Astrocyte (in vitro differentiated cells and primary cell): ENCODE measurements around the gene ANAPC10. TPM values are rescaled to one million over a fixed set of nuclear protein-coding genes. Genes with fewer than 3 reads are reported as not detected.
"Not testable (repeated sequence)": the region's sequence is repeated elsewhere in the genome, so short reads cannot be mapped to it uniquely, and the experiment has no call there.

Source experiments
- DNase-seq: peaks from one replicate; pipeline ENCODE4 v3.0.0-alpha.2; 2010; ENCODE audit warnings: low read depth
- FAIRE-seq: peaks from 2 replicates; lab custom pipeline; 2011; peaks lifted over from hg19 to GRCh38; lab: Jason Lieb, UNC
- H2AFZ ChIP-seq: 2 replicates; pipeline ENCODE4 v1.6.0; 2012; ENCODE audit warnings: low read depth, low read length, inconsistent platforms
- H3K27ac ChIP-seq: 2 replicates; pipeline ENCODE4 v1.5.1; 2011; ENCODE audit warnings: low read depth, low read length, inconsistent platforms
- H3K27me3 ChIP-seq: 2 replicates; pipeline ENCODE4 v1.6.0; 2011; ENCODE audit warnings: low read length, inconsistent platforms; ENCODE audit not compliant: insufficient read depth
- H3K36me3 ChIP-seq: 2 replicates; pipeline ENCODE4 v1.5.1; 2011; ENCODE audit warnings: low read length, inconsistent platforms; ENCODE audit not compliant: insufficient read depth
- H3K4me1 ChIP-seq: 2 replicates; pipeline ENCODE4 v1.5.1; 2011; ENCODE audit warnings: low read length, inconsistent platforms; ENCODE audit not compliant: insufficient read depth
- H3K4me2 ChIP-seq: 2 replicates; pipeline ENCODE4 v1.6.0; 2012; ENCODE audit warnings: low read length, inconsistent platforms
- H3K4me3 ChIP-seq: 2 replicates; pipeline ENCODE4 v1.5.1; 2011; ENCODE audit warnings: low read depth, mild to moderate bottlenecking, low read length, inconsistent platforms; ENCODE audit not compliant: insufficient read depth
- H3K79me2 ChIP-seq: 2 replicates; pipeline ENCODE4 v1.6.0; 2012; ENCODE audit warnings: mild to moderate bottlenecking, low read length, inconsistent platforms; ENCODE audit not compliant: insufficient read depth
- H3K9ac ChIP-seq: 2 replicates; pipeline ENCODE4 v1.6.0; 2012; ENCODE audit warnings: mild to moderate bottlenecking, low read length, inconsistent platforms
- H3K9me3 ChIP-seq: 2 replicates; pipeline ENCODE4 v1.5.1; 2012; ENCODE audit warnings: low read depth, mild to moderate bottlenecking, low read length, inconsistent platforms; ENCODE audit not compliant: insufficient read depth
- H4K20me1 ChIP-seq: 2 replicates; pipeline ENCODE4 v1.6.0; 2012; ENCODE audit warnings: low read length, inconsistent platforms; ENCODE audit not compliant: insufficient read depth
- H3K27ac Mint-ChIP-seq: one replicate; pipeline ENCODE4 v1.8.0; 2021; ENCODE audit warnings: mild to moderate bottlenecking, mixed read lengths; ENCODE audit not compliant: unreplicated experiment
- H3K27me3 Mint-ChIP-seq: one replicate; pipeline ENCODE4 v1.8.0; 2021; ENCODE audit warnings: low read depth, mixed read lengths; ENCODE audit not compliant: unreplicated experiment
- H3K36me3 Mint-ChIP-seq: one replicate; pipeline ENCODE4 v1.8.0; 2021; ENCODE audit warnings: low read depth, mixed read lengths; ENCODE audit not compliant: unreplicated experiment
- H3K4me1 Mint-ChIP-seq: one replicate; pipeline ENCODE4 v1.8.0; 2021; ENCODE audit warnings: low read depth, mixed read lengths; ENCODE audit not compliant: unreplicated experiment
- H3K4me3 Mint-ChIP-seq: one replicate; pipeline ENCODE4 v1.8.0; 2021; ENCODE audit warnings: mild to moderate bottlenecking, moderate library complexity, mixed read lengths; ENCODE audit not compliant: unreplicated experiment
- H3K9me3 Mint-ChIP-seq: one replicate; pipeline ENCODE4 v1.8.0; 2021; ENCODE audit warnings: mild to moderate bottlenecking, mixed read lengths; ENCODE audit not compliant: unreplicated experiment
- CTCF ChIP-seq: IDR thresholded peaks from 2 replicates; pipeline ENCODE4 v1.5.1; 2011; ENCODE audit warnings: low read depth, mild to moderate bottlenecking, inconsistent platforms, low read length, moderate library complexity; ENCODE audit not compliant: insufficient read depth
- EZH2 ChIP-seq: IDR thresholded peaks from 2 replicates; pipeline ENCODE4 v1.6.1; 2012; ENCODE audit warnings: mild to moderate bottlenecking, low read length, inconsistent platforms; ENCODE audit not compliant: insufficient read depth
- total RNA-seq: library from RNA; stranded (reverse); gene quantifications from 2 replicates; pipeline ENCODE4 v1.2.1, GENCODE V29; 2021

Gene ANAPC10
- total RNA-seq, 1 donor from 2014 or later: 19.5 TPM

DNA sequence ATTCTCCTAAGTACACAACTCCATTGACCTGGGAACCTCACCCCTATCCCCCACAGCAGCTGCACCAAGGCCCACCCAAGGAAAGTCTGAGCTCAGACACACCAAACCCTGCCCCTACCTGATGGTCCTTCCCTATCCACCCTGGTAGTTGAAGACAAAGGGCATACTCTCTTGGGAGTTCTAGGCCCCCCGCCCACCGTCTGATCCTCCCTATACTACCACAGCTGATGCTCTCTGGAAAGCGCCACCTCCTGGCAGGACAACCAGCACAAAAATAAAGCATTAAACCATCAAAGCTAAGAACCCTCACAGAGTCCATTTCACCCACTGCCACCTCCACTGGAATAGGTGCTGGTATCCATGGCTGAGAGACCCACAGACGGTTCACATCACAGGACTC, 83.6 kb downstream of the ANAPC10 start:
- TF ChIP-seq EZH2: no peak
- TF ChIP-seq CTCF: no peak
- H3K36me3 ChIP-seq: no peaks in the 10 kb centered on the region
- Mint-ChIP-seq H3K27ac (no peak overlapping the region), H3K36me3 (peaks cover 11% of the 10 kb centered on the region), H3K4me1 (peaks cover 15% of the 10 kb centered on the region), H3K4me3 (no peak overlapping the region), H3K27me3 (no peaks in the 10 kb centered on the region), H3K9me3 (peaks cover 16% of the 10 kb centered on the region)
- no peaks in the 10 kb centered on the region for H3K4me1 ChIP-seq
- H3K9me3 ChIP-seq: no peaks in the 10 kb centered on the region
- no peaks in the 10 kb centered on the region for H4K20me1 ChIP-seq
- DNase-seq (no peak), FAIRE-seq (no peak)
- H2AFZ ChIP-seq: no peak overlapping the region
- no peak overlapping the region for H3K9ac ChIP-seq
- peaks cover 8% of the 10 kb centered on the region for H3K79me2 ChIP-seq
- H3K27me3 ChIP-seq: no peaks in the 10 kb centered on the region
- no peak overlapping the region for H3K27ac ChIP-seq
- no peak overlapping the region for H3K4me3 ChIP-seq
- H3K4me2 ChIP-seq: no peak overlapping the region

DNA sequence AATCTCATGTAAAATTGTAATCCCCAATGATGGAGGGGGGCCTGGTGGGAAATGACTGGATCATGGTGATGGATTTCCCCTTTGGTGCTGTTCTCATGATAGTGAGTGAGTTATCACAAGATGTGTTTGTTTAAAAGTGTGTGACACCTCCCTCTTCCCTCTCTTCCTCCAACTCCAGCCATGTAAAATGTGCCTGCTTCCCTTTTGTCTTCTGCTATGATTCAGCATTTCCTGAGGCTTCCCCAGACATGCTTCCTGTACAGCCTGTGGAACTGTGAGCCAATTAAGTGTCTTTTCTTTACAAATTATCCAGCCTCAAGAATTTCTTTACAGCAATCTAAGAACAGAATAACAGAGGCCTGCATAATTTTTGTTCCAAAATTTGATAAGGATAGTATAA, 85.2 kb downstream of the ANAPC10 start:
- Histone ChIP-seq H3K4me2 (no peak overlapping the region), H3K9me3 (no peaks in the 10 kb centered on the region), H3K27me3 (no peaks in the 10 kb centered on the region), H3K4me1 (no peaks in the 10 kb centered on the region), H3K4me3 (no peak overlapping the region), H3K79me2 (peaks cover 8% of the 10 kb centered on the region), H3K36me3 (no peaks in the 10 kb centered on the region), H2AFZ (no peak overlapping the region), H3K9ac (no peak overlapping the region), H4K20me1 (no peaks in the 10 kb centered on the region), H3K27ac (peak overlapping the region; percentile 24)
- Mint-ChIP-seq H3K27me3 (no peaks in the 10 kb centered on the region), H3K36me3 (peaks cover 11% of the 10 kb centered on the region), H3K4me1 (peaks cover 12% of the 10 kb centered on the region), H3K9me3 (peaks cover 18% of the 10 kb centered on the region), H3K27ac (peak overlapping the region; percentile 97), H3K4me3 (peak overlapping the region; percentile 8)
- FAIRE-seq: no peak
- no peak for TF ChIP-seq CTCF
- peak; percentile 82 for DNase-seq

DNA sequence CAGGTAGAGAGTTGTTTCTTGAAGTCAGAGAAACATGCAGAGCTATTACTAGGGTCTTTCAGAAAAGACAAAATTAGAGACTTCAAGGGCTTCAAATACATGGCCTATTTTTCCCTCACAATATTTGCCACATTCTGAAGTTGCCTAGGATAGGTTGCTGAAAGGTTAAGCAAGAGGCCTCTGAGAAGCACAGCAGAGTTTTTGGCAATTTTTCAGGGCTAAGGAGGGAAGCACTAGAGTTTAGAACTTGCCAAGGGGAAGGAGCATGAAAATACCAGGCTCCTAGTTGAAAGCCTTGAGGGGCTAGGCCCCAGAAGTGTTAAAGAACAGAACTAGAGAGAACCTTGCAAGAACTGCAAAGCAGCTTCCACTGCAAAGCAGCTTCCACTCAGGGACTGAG, 86.4 kb downstream of the ANAPC10 start:
- Mint-ChIP-seq H3K4me1 (peaks cover 12% of the 10 kb centered on the region), H3K36me3 (peaks cover 11% of the 10 kb centered on the region), H3K27me3 (no peaks in the 10 kb centered on the region), H3K4me3 (no peak overlapping the region), H3K9me3 (peaks cover 13% of the 10 kb centered on the region), H3K27ac (peak overlapping the region; percentile 77)
- H3K9ac ChIP-seq: no peak overlapping the region
- H4K20me1 ChIP-seq: no peaks in the 10 kb centered on the region
- TF ChIP-seq EZH2 (no peak), CTCF (no peak)
- DNase-seq: no peak
- H3K4me1 ChIP-seq: no peaks in the 10 kb centered on the region
- H2AFZ ChIP-seq: no peak overlapping the region
- H3K36me3 ChIP-seq: no peaks in the 10 kb centered on the region
- H3K79me2 ChIP-seq: peaks cover 8% of the 10 kb centered on the region
- no peaks in the 10 kb centered on the region for H3K9me3 ChIP-seq
- no peaks in the 10 kb centered on the region for H3K27me3 ChIP-seq
- no peak overlapping the region for H3K4me3 ChIP-seq
- no peak overlapping the region for H3K4me2 ChIP-seq
- no peak for FAIRE-seq
- no peak overlapping the region for H3K27ac ChIP-seq

DNA sequence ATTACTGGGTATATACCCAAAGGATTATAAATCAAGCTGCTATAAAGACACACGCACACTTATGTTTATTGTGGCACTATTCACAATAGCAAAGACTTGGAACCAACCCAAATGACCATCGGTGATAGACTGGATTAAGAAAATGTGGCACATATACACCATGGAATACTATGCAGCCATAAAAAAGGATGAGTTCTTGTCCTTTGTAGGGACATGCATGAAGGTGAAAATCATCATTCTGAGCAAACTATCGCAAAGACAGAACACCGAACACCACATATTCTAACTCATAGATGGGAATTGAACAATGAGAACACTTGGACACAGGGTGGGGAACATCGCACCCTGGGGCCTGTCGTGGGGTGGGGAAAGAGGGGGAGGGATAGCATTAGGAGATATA, 87.7 kb downstream of the ANAPC10 start:
- not testable (repeated sequence) for H3K9ac ChIP-seq, H3K4me3 ChIP-seq, H3K27me3 ChIP-seq, H3K27me3 Mint-ChIP-seq, H3K36me3 ChIP-seq, H3K27ac Mint-ChIP-seq, H3K4me2 ChIP-seq, H3K9me3 ChIP-seq, FAIRE-seq, H4K20me1 ChIP-seq, H3K36me3 Mint-ChIP-seq, H3K4me3 Mint-ChIP-seq, H3K9me3 Mint-ChIP-seq, H3K4me1 ChIP-seq, H2AFZ ChIP-seq, H3K27ac ChIP-seq, H3K79me2 ChIP-seq, DNase-seq
- H3K4me1 Mint-ChIP-seq: peaks cover 12% of the 10 kb centered on the region
